HepG2 (cell line): ENCODE measurements around the gene KCNK2. TPM values are rescaled to one million over a fixed set of nuclear protein-coding genes. Genes with fewer than 3 reads are reported as not detected.
A peak's percentile ranks its signal among the peaks of the same experiment; 100 is the strongest.

Experiments
- ATAC-seq: fragments of 200-7000 bp; cut with Tn5 transposase; 3 replicates; pipeline ENCODE4 v1.9.1; 2020; ENCODE audit warnings: mild to moderate bottlenecking, moderate library complexity
- BruUV-seq: library from RNA; stranded (reverse); fragments of 400-500 nt; replicated peaks from 2 replicates; lab custom pipeline; 2021; lab: Mats Ljungman, UMichigan
- CTCF ChIA-PET: fragments of 300-600 bp; formaldehyde crosslinking; extraction: SDS; loops from one replicate; lab custom pipeline; 2021; ENCODE audit warnings: low total read pairs, inconsistent platforms, low intra/inter-chr PET ratio; lab: Yijun Ruan, JAX
- POLR2A ChIA-PET: fragments of 350-600 bp; sonication (Branson Sonifier 250); formaldehyde crosslinking; loops from one replicate; lab custom pipeline; 2020; ENCODE audit warnings: antibody characterized with exemption, inconsistent platforms; lab: Yijun Ruan, JAX
- DNase-seq: peaks from one replicate; pipeline ENCODE4 v3.0.0-alpha.2; 2015; ENCODE audit warnings: low spot score
- FAIRE-seq: peaks from 3 replicates; lab custom pipeline; 2011; peaks lifted over from hg19 to GRCh38; lab: Jason Lieb, UNC
- H2AFZ ChIP-seq: one replicate; pipeline ENCODE4 v1.6.1; 2011; ENCODE audit warnings: low read length, inconsistent platforms
- H3K27ac ChIP-seq: fragments of 300-600 bp; 3 replicates; pipeline ENCODE4 v1.8.0; 2011; ENCODE audit warnings: mixed run types, mild to moderate bottlenecking, mixed read lengths, low read length, inconsistent platforms; ENCODE audit not compliant: insufficient read depth; ENCODE audit errors: extremely low read length
- H3K27me3 ChIP-seq, 2 experiments: fragments of 200-600 bp in 1 of 2; 2 replicates in 1 of 2; 3 replicates in 1 of 2; pipeline versions ENCODE4 v1.6.0 to v1.8.0; 2011; ENCODE audit warnings: low read length in 2 of 2, mild to moderate bottlenecking in 2 of 2, moderate library complexity in 2 of 2, inconsistent platforms in 1 of 2; ENCODE audit not compliant: insufficient read depth in 2 of 2, control insufficient read depth in 1 of 2
- H3K36me3 ChIP-seq, 2 experiments: fragments of 200-600 bp in 1 of 2; replicated peaks in 1 of 2; 2 replicates in 1 of 2; 3 replicates in 1 of 2; pipeline versions ENCODE4 v1.5.1 to v1.8.0; 2011; ENCODE audit warnings: low read length in 2 of 2, inconsistent platforms in 1 of 2; ENCODE audit not compliant: insufficient read depth in 2 of 2, control insufficient read depth in 1 of 2
- H3K4me1 ChIP-seq: 2 replicates; pipeline ENCODE4 v1.5.1; 2012; ENCODE audit warnings: low read length, inconsistent platforms; ENCODE audit not compliant: insufficient read depth
- H3K4me2 ChIP-seq: 2 replicates; pipeline ENCODE4 v1.6.0; 2011; ENCODE audit warnings: low read depth, low read length, inconsistent platforms
- H3K4me3 ChIP-seq, 3 experiments: fragments of 200-600 bp in 1 of 3; sonication (generic), shearing (Covaris generic) in 1 of 3; replicated peaks in 1 of 3; 2 replicates each; pipeline ENCODE4 v1.5.1; 2011 to 2016; ENCODE audit warnings: low read length in 3 of 3, inconsistent platforms in 2 of 3, low read depth in 2 of 3, mild to moderate bottlenecking in 2 of 3, control low read depth in 1 of 3, mixed read lengths in 1 of 3; ENCODE audit not compliant: insufficient read depth in 1 of 3
- H3K79me2 ChIP-seq: one replicate; pipeline ENCODE4 v1.6.1; 2011; ENCODE audit warnings: low read length, inconsistent platforms; ENCODE audit not compliant: insufficient read depth
- H3K9ac ChIP-seq: 2 replicates; pipeline ENCODE4 v1.6.0; 2011; ENCODE audit warnings: mild to moderate bottlenecking, low read depth, low read length, inconsistent platforms; ENCODE audit not compliant: insufficient read depth
- H3K9me3 ChIP-seq: 2 replicates; pipeline ENCODE4 v1.5.1; 2012; ENCODE audit warnings: mild to moderate bottlenecking, low read length
- H4K20me1 ChIP-seq: 2 replicates; pipeline ENCODE4 v1.6.0; 2011; ENCODE audit warnings: inconsistent platforms, mild to moderate bottlenecking, low read length, moderate library complexity; ENCODE audit not compliant: insufficient read depth
- ASH2L ChIP-seq: fragments of 300-600, 200-600 bp; sonication (generic); IDR thresholded peaks from 2 replicates; pipeline ENCODE4 v1.7.0; 2017; ENCODE audit warnings: low read depth, mild to moderate bottlenecking, moderate library complexity, mixed read lengths, low read length; ENCODE audit not compliant: insufficient read length
- GPN1 ChIP-seq: sonication (generic); formaldehyde crosslinking; IDR thresholded peaks from 2 replicates; pipeline ENCODE4 v1.5.1; 2020; ENCODE audit warnings: missing genetic modification reagents, borderline replicate concordance
- HDAC6 ChIP-seq: fragments of 200-600 bp; sonication (generic); IDR thresholded peaks from 2 replicates; pipeline ENCODE4 v1.7.0; 2017; ENCODE audit warnings: mild to moderate bottlenecking, antibody characterized with exemption, low read length, low read depth
- MEF2D ChIP-seq: sonication (generic); formaldehyde crosslinking; IDR thresholded peaks from 2 replicates; pipeline ENCODE4 v1.5.1; 2020; ENCODE audit warnings: mild to moderate bottlenecking, missing genetic modification reagents
- SKI ChIP-seq: fragments of 450-650 bp; IDR thresholded peaks from one replicate; pipeline ENCODE4 v1.6.1; 2018; ENCODE audit warnings: mild to moderate bottlenecking; ENCODE audit not compliant: partially characterized antibody
- SP140L ChIP-seq: sonication (generic); formaldehyde crosslinking; IDR thresholded peaks from 2 replicates; pipeline ENCODE4 v1.4.0; 2020; ENCODE audit warnings: missing genetic modification reagents, borderline replicate concordance
- ZKSCAN8 ChIP-seq: IDR thresholded peaks from 2 replicates; pipeline ENCODE4 v1.6.1; 2016; ENCODE audit warnings: borderline replicate concordance, missing genetic modification reagents, missing compliant biosample characterization
- ZNF446 ChIP-seq: sonication (generic); formaldehyde crosslinking; IDR thresholded peaks from 2 replicates; pipeline ENCODE4 v1.5.0; 2020; ENCODE audit warnings: mild to moderate bottlenecking, missing genetic modification reagents
- ZNF7 ChIP-seq: IDR thresholded peaks from 2 replicates; pipeline ENCODE4 v1.6.1; 2016; ENCODE audit warnings: missing biosample characterization, missing genetic modification reagents
- ZNF724P ChIP-seq: sonication (generic); formaldehyde crosslinking; IDR thresholded peaks from 2 replicates; pipeline ENCODE4 v1.8.0; 2022; ENCODE audit warnings: missing genetic modification reagents, borderline replicate concordance
- WGBS: methylation state at CpG from one replicate; pipeline ENCODE4 v1.1.6; 2017; ENCODE audit warnings: low lambda C conversion rate; 5-methylcytosine and 5-hydroxymethylcytosine counted together
- in situ Hi-C: cut with HindIII; loops from 2 replicates; pipeline ENCODE4 v1.10.0; 2017; ENCODE audit warnings: low pct_unique_long_range_greater_than_20kb; ENCODE audit not compliant: extremely low pct_ligation_motif_present
- intact Hi-C: fragments of 100-400 bp; cut with micrococcal nuclease; formaldehyde crosslinking; loops from one replicate; pipeline ENCODE4 v1.10.0; 2022; ENCODE audit not compliant: unreplicated experiment
- polyA plus RNA-seq, 8 experiments: library from polyadenylated mRNA; depleted of rRNA in 3 of 8; stranded (reverse) in 7 of 8; unstranded in 1 of 8; fragments of >200 nt; fragmentation: Illumina TruSeq in 4 of 8; extraction: Trizol in 4 of 8; gene quantifications; 2 replicates each; pipeline versions ENCODE4 v1.2.1 to v1.2.3, GENCODE V29; 2011 to 2016; ENCODE audit warnings: low read depth in 4 of 8, missing spikeins in 1 of 8, mixed read lengths in 1 of 8; ENCODE audit not compliant: insufficient read depth in 1 of 8
- total RNA-seq, 5 experiments: library from RNA; depleted of rRNA; stranded (reverse); fragments of >200 nt; fragmentation: Illumina TruSeq; extraction: Trizol; gene quantifications; 2 replicates each; pipeline ENCODE4 v1.2.3, GENCODE V29; 2016; ENCODE audit warnings: low read depth in 1 of 5
- TF ChIP-seq, protein P1 (sequence below): sonication (generic); formaldehyde crosslinking; IDR thresholded peaks from 2 replicates; pipeline ENCODE4 v1.8.0; 2022; ENCODE audit warnings: mild to moderate bottlenecking, missing genetic modification reagents
- TF ChIP-seq, protein P2 (sequence below): IDR thresholded peaks from 2 replicates; pipeline ENCODE4 v1.4.0; 2020; ENCODE audit warnings: mild to moderate bottlenecking, missing genetic modification reagents

The KCNK2 gene
- total and polyA plus RNA-seq, 2 of the 13 experiments (the other 11 are each of a cell fraction or from before 2014, with no cell fraction given), result not detected

DNA sequence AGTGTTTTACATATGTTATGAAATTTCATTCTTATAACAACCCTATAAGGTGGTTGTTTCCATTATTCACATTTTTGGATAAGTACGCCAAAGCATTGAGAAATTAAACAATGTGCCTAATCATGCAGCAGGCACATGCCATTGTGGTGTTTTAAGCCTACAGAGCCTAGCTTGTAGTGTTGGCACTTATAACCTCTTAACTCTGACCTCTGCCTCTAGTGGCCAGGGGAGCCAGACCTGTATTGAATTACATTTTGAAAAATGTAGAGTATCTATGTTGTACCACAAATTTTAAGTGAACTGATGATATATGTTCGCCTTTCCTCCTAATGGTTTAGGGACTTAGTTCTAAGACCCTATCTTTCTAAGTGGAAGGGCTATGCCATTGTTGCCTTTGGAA, 61.0 kb downstream of the KCNK2 start:
- H3K9me3 ChIP-seq, result peaks cover 11% of the 10 kb centered on the region
- H3K9ac ChIP-seq, result no peak overlapping the region
- DNase-seq (no peak), ATAC-seq (no peak), FAIRE-seq (no peak)
- H3K36me3 ChIP-seq, result no peaks in the 10 kb centered on the region
- ChIA-PET CTCF (no interaction called here), POLR2A (no interaction called here)
- no peaks in the 10 kb centered on the region for H3K4me1 ChIP-seq
- no peaks in the 10 kb centered on the region for H4K20me1 ChIP-seq
- no peak overlapping the region for H3K4me2 ChIP-seq
- no peak overlapping the region for H3K4me3 ChIP-seq
- no peaks in the 10 kb centered on the region for H3K79me2 ChIP-seq
- 6% methylated on average over 2 of the region's 2 CpGs for WGBS
- H3K27ac ChIP-seq, result no peak overlapping the region
- H3K27me3 ChIP-seq, result no peaks in the 10 kb centered on the region
- no TSS peak for BruUV-seq
- H2AFZ ChIP-seq, result no peak overlapping the region
- in situ Hi-C loops, result loop anchor here (10.0 kb wide), 1 partner anchor 339 kb away; no protein-coding TSS in a partner anchor
- TF ChIP-seq ZNF7, result peak; percentile 69
- TF ChIP-seq ZKSCAN8 (CRISPR knock-in tag), result no peak
- TF ChIP-seq, protein P1, sequence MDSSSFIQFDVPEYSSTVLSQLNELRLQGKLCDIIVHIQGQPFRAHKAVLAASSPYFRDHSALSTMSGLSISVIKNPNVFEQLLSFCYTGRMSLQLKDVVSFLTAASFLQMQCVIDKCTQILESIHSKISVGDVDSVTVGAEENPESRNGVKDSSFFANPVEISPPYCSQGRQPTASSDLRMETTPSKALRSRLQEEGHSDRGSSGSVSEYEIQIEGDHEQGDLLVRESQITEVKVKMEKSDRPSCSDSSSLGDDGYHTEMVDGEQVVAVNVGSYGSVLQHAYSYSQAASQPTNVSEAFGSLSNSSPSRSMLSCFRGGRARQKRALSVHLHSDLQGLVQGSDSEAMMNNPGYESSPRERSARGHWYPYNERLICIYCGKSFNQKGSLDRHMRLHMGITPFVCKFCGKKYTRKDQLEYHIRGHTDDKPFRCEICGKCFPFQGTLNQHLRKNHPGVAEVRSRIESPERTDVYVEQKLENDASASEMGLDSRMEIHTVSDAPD (CRISPR knock-in tag), result no peak
- no peak for TF ChIP-seq HDAC6
- intact Hi-C loops, result no loop called here

DNA sequence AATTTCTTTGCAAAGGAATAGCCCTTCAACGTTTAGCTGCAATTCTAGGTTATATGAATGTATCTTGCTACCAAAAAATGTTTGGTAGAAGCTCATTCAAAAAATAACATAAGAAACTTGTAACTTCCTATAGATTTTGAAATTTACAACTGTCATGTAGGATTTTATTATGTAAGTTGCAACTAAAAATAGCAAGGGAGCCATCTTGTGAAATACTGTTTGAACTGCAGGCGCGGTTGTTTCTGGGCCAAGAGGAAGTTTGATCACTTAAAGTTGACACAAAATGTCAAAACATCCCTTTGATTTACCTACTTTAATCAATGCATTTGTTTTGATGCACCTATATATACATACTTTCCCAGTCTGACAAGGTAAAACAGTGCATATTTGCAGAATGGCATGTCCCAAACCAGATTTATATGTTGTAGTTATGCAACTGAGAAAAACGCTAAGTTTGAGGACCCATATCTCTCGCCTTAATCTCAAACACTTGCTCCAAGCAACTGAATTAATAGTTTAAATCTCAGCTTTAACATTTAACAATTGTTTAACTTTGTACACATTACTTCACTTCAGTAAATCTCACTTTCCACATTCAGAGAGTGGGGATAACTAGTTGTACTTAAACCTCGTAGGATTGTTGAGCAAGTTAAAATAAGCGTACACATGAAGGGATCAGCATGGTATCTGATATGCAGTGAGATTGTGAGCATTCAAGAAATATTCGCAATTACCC, 63.9 kb downstream of the KCNK2 start:
- H3K27me3 ChIP-seq, result no peaks in the 10 kb centered on the region
- no peak overlapping the region; the same call in 1 of the 2 replicates for H3K4me2 ChIP-seq
- BruUV-seq, result no TSS peak
- in situ Hi-C loops, result loop anchor here (5.0 to 10.0 kb wide), 2 partner anchors 342 to 484 kb away; no protein-coding TSS in a partner anchor
- no peak for FAIRE-seq
- no peak overlapping the region for H2AFZ ChIP-seq
- peak; percentile 24 for DNase-seq
- CTCF ChIA-PET, result interaction anchor here (1.1 kb wide), 1 partner anchor 486 kb away, joined by 4 read pairs; no protein-coding TSS in a partner anchor
- POLR2A ChIA-PET, result no interaction called here
- H3K4me3 ChIP-seq, result no peak overlapping the region
- H4K20me1 ChIP-seq, result no peaks in the 10 kb centered on the region
- peaks cover 7% of the 10 kb centered on the region for H3K9me3 ChIP-seq
- WGBS, result 7% methylated on average over 8 of the region's 8 CpGs
- no peak overlapping the region for H3K27ac ChIP-seq
- no peaks in the 10 kb centered on the region for H3K79me2 ChIP-seq
- H3K36me3 ChIP-seq, result no peaks in the 10 kb centered on the region
- ATAC-seq, result no peak; the same call in 2 of the 3 replicates
- H3K9ac ChIP-seq, result no peak overlapping the region
- H3K4me1 ChIP-seq, result no peaks in the 10 kb centered on the region
- intact Hi-C loops, result loop anchor here (1.0 kb wide), 1 partner anchor 337 kb away; no protein-coding TSS in a partner anchor
- no peak for TF ChIP-seq SP140L
- TF ChIP-seq ASH2L, result no peak
- TF ChIP-seq SKI, result no peak
- no peak for TF ChIP-seq ZNF446 (CRISPR knock-in tag)
- TF ChIP-seq GPN1 (CRISPR knock-in tag), result no peak
- TF ChIP-seq MEF2D, result peak; percentile 63; the same call in 1 of the 2 replicates
- TF ChIP-seq ZNF724P (CRISPR knock-in tag), result no peak
- TF ChIP-seq, protein P2, sequence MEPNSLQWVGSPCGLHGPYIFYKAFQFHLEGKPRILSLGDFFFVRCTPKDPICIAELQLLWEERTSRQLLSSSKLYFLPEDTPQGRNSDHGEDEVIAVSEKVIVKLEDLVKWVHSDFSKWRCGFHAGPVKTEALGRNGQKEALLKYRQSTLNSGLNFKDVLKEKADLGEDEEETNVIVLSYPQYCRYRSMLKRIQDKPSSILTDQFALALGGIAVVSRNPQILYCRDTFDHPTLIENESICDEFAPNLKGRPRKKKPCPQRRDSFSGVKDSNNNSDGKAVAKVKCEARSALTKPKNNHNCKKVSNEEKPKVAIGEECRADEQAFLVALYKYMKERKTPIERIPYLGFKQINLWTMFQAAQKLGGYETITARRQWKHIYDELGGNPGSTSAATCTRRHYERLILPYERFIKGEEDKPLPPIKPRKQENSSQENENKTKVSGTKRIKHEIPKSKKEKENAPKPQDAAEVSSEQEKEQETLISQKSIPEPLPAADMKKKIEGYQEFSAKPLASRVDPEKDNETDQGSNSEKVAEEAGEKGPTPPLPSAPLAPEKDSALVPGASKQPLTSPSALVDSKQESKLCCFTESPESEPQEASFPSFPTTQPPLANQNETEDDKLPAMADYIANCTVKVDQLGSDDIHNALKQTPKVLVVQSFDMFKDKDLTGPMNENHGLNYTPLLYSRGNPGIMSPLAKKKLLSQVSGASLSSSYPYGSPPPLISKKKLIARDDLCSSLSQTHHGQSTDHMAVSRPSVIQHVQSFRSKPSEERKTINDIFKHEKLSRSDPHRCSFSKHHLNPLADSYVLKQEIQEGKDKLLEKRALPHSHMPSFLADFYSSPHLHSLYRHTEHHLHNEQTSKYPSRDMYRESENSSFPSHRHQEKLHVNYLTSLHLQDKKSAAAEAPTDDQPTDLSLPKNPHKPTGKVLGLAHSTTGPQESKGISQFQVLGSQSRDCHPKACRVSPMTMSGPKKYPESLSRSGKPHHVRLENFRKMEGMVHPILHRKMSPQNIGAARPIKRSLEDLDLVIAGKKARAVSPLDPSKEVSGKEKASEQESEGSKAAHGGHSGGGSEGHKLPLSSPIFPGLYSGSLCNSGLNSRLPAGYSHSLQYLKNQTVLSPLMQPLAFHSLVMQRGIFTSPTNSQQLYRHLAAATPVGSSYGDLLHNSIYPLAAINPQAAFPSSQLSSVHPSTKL, result 0 out of 2 replicates have a peak, but pooled peaks have one; percentile 20
